ENCODE data around the gene WDR31.
"Not testable (repeated sequence)": the region's sequence is repeated elsewhere in the genome, so short reads cannot be mapped to it uniquely, and the experiment has no call there.

WDR31 gene

GRCh38 chr9:113328045-113328782 is 11.9 kb downstream of the WDR31 start:
- no peak for DNase-seq

DNA sequence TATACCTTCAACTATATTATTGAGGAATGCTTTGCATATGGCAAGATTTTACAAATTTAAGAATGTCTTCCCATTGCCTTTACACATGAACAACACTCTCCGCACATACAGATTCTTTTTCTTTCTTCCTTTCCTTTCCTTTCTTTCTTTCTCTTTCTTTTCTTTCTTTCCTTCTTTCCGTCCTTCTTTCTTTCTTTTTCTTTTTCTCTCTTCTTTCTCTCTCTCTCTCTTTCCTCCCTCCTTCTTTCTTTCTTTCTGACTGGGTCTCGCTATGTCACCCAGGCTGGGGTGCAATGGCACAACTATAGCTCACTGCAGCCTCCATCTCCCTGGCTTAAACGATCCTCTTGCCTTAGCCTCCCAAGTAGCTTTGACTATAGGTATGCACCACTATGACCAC is 13.8 kb downstream of the WDR31 start:
- no peak for DNase-seq

DNA sequence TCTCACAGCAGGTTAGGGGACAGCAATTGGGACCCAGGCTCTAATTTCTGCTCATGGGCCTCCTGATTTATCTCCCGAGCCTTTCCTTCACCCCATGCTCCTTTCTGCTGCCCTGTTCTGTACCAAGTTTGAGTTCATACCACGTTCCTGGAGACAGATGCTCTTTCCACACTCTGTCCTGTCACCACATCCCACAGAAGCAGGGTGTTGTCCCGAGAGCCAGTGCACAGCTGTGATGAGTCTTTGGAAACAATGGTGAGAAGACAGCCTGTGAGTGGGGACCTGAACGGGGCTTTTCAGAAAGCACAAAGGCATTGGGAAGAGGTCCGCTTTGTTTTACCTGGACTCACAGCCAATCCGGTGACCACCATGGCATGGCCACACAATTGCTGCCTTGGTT is 17.4 kb downstream of the WDR31 start:
- DNase-seq, result no peak

- no peak for DNase-seq
These were observed 20.0 kb downstream of the WDR31 start for GRCh38 chr9:113320051-113320450.

GRCh38 chr9:113319054-113319453 is 21.0 kb downstream of the WDR31 start:
- no peak for DNase-seq

GRCh38 chr9:113317777-113318176 is 22.3 kb downstream of the WDR31 start:
- DNase-seq, result no peak

DNA sequence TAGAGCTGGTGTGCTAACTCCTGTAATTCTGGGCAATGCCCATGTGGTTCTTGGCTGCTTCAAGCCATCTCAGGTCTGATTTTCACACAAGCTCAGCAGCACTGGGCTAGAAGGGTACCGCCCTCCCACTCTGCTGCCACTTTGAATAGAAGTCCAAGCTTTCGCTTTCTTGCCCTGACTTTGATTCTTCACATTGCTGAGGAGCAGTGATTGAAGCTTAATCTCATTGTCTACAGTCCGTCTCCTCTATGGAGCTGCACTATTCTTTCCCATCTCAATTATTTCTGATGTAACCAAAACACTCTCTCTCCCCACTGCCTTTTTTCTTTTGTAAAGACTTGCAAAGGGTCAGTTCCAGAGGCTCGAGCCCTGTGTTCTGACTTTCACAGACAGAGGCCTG is 24.0 kb downstream of the WDR31 start:
- no peak for DNase-seq

- no peak for DNase-seq
These were observed 24.8 kb downstream of the WDR31 start for GRCh38 chr9:113315231-113315630.

DNA sequence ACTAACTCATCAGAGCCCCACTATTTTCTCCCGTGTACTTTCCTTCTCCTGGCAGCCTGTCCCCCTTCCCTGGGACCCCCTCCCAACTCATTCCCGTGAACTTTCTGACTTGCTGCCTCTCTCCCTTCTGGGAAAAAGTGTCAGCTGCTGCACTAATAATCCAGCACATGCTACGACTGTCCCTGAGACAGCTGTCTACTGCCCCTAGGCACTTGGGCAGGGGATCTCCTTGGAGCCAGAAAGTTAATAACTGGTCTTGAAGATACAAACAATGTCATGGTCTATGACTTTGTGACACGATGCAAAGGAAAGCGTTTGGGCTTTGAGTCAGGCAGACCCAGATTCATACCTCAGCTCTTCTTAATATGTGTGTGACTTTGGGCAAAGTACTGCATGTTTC is 26.8 kb downstream of the WDR31 start:
- no peak for DNase-seq

- no peak for DNase-seq
These were observed 28.1 kb downstream of the WDR31 start for GRCh38 chr9:113311961-113312360.

GRCh38 chr9:113310538-113310937 is 29.5 kb downstream of the WDR31 start:
- DNase-seq, result no peak

DNA sequence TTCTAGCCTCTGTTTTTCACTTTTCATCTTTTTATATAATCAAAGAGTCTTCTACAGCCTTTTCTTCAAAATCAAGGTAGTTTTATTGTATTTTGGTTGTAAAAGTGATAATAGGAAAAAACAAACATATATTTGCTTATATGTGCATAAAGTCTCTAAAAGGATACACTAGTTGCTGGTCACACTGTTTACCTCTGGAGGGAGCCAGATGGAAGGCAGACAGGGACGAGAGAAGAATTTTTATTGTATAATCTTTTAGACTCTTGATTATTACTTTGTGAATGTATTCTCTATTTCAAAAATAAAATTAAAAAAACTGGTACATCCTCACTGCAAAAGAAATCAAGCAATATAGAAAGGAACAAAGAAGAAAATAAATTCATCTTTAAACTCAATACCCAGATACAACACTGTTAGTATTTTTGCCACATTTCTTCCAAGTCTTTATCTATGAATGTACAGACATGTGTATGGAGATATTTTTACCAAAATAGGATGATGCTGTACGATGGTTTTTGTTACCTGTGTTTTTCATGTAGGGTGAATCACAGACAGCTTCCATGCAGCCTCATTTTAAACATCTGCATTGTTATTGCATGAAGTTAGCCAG is 30.8 kb downstream of the WDR31 start:
- peak; percentile 11 for DNase-seq

DNA sequence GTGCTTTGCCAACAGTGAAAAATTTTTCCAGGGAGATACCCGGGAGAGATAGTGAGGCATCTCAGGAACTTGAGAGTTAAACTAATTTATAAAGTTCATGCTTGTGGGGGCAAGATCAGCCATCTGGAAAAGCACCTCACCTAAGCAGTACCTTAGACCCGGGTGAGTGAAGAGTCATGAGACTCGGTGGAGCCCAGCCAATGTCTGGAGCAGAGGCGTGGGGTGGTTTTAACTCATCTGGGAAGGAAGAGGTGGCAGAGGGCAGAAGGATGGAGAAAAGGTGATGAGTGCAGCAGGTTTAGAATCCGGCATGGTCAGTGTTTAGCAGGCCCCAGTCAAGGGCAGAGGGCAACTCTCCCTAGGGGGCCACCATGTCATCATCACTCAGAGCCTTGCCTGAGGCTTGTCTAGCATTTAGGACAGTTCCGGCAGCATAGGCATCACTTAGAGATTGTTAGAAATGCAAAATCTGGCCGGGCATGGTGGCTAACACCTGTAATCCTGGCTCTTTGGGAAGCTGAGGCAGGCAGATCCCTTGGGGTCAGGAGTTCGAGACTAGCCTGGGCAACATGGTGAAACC is 32.6 kb downstream of the WDR31 start:
- DNase-seq, result no peak

DNA sequence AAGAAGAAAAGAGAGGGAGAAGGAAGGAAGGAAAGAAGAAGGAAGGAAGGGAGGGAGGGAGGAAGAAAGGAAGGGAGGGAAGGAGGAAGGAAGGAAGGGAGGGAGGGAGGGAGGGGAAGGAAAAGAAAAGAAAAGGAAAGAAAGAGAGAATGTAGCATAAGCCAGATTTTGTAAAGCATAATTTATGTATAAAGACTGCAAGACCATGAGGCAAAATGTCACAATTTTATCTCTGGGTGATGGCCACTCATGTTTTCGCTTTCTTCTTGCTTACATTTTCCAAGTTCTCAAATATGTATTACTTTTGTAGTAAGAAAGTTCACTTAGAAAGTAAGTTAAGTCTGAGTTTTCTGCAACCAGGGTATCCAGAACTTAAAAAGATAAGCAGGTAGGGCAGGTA is 33.5 kb downstream of the WDR31 start:
- no peak for DNase-seq

DNA sequence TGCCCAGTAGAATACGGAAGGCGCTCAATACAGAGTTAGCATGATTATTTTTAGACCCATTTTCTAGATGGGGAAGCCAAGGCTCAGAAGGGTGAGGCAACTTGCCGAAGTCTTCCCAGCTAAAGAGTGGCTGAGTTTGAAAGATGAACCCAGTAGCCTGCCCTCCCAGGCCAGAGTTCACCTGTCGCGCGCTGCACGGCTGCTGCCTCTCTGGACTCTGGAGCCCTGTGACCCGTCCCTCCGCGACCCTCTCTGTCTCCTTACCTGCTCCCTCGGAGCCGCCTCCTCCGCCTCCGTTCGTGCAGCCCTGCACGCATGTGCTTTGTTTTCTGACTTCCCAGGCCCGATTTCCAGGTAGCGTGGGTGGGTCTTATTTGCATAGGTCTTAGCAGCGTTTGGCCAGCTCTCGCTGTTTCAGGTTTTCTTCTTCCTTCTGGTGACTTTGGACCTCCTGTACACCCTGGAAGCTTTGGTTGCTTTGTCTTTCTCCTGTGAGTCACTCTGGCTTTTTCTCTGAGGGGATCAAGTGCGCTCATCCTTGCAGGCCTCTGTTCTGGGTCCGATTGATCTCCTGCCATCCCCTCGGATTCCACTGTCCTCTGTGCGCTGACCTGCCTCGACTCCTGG is 37.2 kb downstream of the WDR31 start, which contains the start of gene RNF183:
RNF183 (minus strand) TSS at position 585 of the 627 bp plus-strand sequence. CDS start 5,192 bp downstream, outside the sequence.
- no peak for DNase-seq

GRCh38 chr9:113301548-113301947 is 38.5 kb downstream of the WDR31 start:
- no peak for DNase-seq

- DNase-seq, result no peak
These were observed 40.2 kb downstream of the WDR31 start for GRCh38 chr9:113299800-113300292.

DNA sequence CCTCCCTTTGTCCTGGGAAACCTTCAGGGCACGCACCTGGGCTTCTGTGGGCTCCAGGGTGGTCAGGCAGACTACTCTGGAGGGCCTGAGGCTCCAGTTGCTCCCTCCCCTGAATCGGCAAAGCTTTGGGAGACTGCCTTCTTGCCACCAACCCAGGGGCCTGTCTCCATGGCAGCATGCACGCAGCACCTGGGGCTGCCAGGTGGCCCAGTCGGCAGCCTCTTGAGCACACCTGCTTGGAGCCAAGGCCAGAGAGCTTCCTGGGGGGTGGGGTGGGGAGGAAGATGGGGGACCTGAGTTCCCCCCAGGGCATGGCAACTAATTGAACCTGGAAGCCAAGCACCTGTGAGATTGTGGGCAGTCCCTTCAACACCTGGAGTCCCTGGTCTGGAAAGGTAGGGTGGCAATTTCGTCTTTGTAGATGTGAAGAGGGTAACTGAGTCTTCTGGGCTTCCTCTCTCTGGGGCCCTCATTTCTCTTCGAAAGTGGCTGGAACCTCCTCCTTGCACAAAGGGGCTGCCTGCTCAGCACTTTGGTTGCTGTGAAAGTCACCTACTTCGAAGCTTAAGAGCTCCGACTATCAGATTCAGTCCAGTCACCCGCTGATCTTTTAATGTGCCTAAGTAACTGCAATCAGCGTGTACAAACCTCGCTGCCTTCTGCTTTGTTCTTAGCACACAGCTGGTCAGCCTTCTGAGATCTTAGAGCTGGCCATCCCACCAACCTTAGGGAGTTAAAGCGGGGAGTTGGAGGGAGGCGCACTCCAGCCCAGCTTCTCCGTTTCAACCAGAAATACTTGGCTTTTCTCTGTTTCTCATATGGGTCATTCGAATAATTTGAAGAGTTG is 40.9 kb downstream of the WDR31 start:
- DNase-seq, result no peak

DNA sequence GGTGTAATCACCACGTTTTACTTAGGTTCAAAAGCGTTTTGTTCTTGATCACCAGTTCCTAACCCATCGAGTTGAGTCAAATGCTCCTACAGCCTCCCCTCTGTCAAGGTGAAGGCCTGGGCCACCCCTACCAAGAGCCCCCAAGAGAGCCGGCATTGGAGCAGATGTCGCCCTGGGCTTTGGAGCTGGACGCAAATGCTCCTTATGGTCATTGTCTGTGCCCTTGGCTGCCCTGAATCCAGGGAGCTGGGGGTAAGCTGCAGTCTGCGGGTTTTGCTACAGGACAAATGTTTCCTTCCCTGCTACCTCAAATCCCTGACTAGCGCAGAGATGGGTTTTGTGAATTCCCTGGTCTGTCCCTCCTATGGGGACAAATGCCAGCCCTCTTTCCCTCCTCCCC is 41.8 kb downstream of the WDR31 start:
- DNase-seq, result no peak

- no peak for DNase-seq
These were observed 43.1 kb downstream of the WDR31 start for GRCh38 chr9:113296796-113297558.

- DNase-seq, result not testable (repeated sequence)
These were observed 43.8 kb downstream of the WDR31 start for GRCh38 chr9:113296247-113296646.

All from stimulated activated CD4-positive, alpha-beta T cell treated with anti-CD3 and anti-CD28 coated beads, Interleukin-4, amount 100 ng/mL, for 24 hours (primary cell).